ENCODE data around the gene SYPL1.

DNA sequence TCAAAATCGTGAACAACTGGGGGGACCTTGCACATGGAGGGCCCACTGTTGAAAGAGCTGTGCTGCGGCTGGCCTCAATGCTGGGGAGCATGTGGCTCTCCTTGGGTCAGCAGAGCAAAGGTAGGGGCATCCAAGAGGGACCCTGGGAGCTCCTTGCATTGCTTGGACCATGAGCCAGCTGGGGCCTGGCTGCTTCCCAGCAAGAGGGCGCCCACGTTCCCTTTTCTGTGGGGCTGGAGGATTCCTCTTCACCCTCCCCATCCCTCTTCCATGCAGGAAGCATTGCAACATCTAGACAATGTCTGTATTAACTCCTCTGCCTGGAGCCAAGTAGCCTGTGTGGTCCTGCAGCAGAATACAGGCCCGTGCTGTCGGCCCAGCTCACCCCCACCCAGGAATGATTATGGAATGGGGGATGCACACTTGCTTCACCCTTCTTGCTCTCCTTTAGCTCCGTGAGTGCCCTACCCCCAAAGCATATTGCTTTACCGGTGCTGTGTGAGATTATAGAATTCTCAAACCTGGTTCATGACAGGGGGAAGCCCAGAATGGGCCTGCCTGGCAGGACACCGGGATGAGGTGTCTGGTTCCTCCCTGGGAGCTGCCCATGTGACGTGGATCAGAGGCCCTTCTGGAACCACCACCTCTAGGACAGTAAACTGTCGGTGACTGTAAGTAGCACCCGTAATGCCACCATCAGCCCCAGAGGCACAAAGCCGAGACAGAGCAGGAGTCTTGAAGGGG, 61.9 kb downstream of the SYPL1 start:
- TF ChIP-seq CTCF (IDR thresholded peaks at IDR 0.05), result no peak
- no peak for TF ChIP-seq ZFX (IDR thresholded peaks at IDR 0.05; ENCODE audit: borderline replicate concordance)
